HCT116 (cell line): ENCODE data around the gene GOLM1. TPM values are rescaled to one million over a fixed set of nuclear protein-coding genes. Genes with fewer than 3 reads are reported as not detected.

Source experiments
- ATAC-seq: fragments of 200-7000 bp; cut with Tn5 transposase; 2 replicates; pipeline ENCODE4 v1.9.1; 2020; ENCODE audit warnings: mild to moderate bottlenecking, moderate library complexity
- BruUV-seq: library from RNA; stranded (reverse); fragments of 400-500 nt; replicated peaks from 2 replicates; lab custom pipeline; 2021; lab: Mats Ljungman, UMichigan
- CTCF ChIA-PET: fragments of 300-600 bp; sonication (Branson Sonifier 250); formaldehyde crosslinking; loops from one replicate; lab custom pipeline; 2021; ENCODE audit warnings: antibody characterized with exemption; lab: Charles Lee
- POLR2A ChIA-PET: fragments of 300-600, 350-600 bp; sonication (Branson Sonifier 250); formaldehyde crosslinking; loops from one replicate; lab custom pipeline; 2021; ENCODE audit warnings: antibody characterized with exemption; lab: Charles Lee
- RAD21 ChIA-PET, 2 experiments: fragments of 300-600 bp; sonication (Branson Sonifier 250); formaldehyde crosslinking; loops; one replicate each; lab custom pipeline; 2023; ENCODE audit warnings: low total read pairs in 2 of 2; ENCODE audit not compliant: uncharacterized antibody in 2 of 2, unreplicated experiment in 2 of 2, low non-redundant PET in 1 of 2; lab: Charles Lee
- DNase-seq: peaks from one replicate; pipeline ENCODE4 v3.0.0-alpha.2; 2010; ENCODE audit warnings: low read depth, low spot score
- H2AFZ ChIP-seq: fragments of 200-600 bp; shearing (Covaris generic), sonication (generic); 2 replicates; pipeline ENCODE4 v1.6.1; 2017; ENCODE audit warnings: low read depth, mixed run types, mixed read lengths, antibody characterized with exemption, low read length; ENCODE audit not compliant: poor library complexity, severe bottlenecking
- H3K27ac ChIP-seq: 2 replicates; pipeline ENCODE4 v1.5.1; 2012; ENCODE audit warnings: low read depth, low read length
- H3K27me3 ChIP-seq: fragments of 200-600 bp; sonication (generic); 2 replicates; pipeline ENCODE4 v1.6.1; 2016; ENCODE audit warnings: mixed run types, low read length, mixed read lengths; ENCODE audit not compliant: insufficient read depth
- H3K36me3 ChIP-seq, 2 experiments: fragments of 200-500 bp in 1 of 2; fragments of 200-600 bp in 1 of 2; sonication (Bioruptor generic) in 1 of 2; sonication (generic) in 1 of 2; 2 replicates each; pipeline versions ENCODE4 v1.5.1 to v1.6.1; 2014 to 2016; ENCODE audit warnings: low read length in 2 of 2, inconsistent platforms in 1 of 2, mixed read lengths in 1 of 2, mixed run types in 1 of 2; ENCODE audit not compliant: insufficient read depth in 2 of 2, control insufficient read depth in 1 of 2
- H3K4me1 ChIP-seq, 2 experiments: fragments of 200-600 bp in 1 of 2; sonication (generic) in 1 of 2; 2 replicates each; pipeline versions ENCODE4 v1.5.1 to v1.6.1; 2012 to 2017; ENCODE audit warnings: low read length in 2 of 2, inconsistent platforms in 1 of 2, mild to moderate bottlenecking in 1 of 2, mixed read lengths in 1 of 2, mixed run types in 1 of 2, moderate library complexity in 1 of 2; ENCODE audit not compliant: insufficient read depth in 2 of 2, control insufficient read depth in 1 of 2
- H3K4me2 ChIP-seq: fragments of 200-600 bp; sonication (generic); 2 replicates; pipeline ENCODE4 v1.6.1; 2017; ENCODE audit warnings: mixed run types, low read length, mixed read lengths
- H3K4me3 ChIP-seq, 2 experiments: fragments of 200-600 bp in 1 of 2; sonication (generic) in 1 of 2; replicated peaks in 1 of 2; 2 replicates each; pipeline ENCODE4 v1.5.1; 2011 to 2016; ENCODE audit warnings: low read length in 2 of 2, control low read depth in 1 of 2, low read depth in 1 of 2, mild to moderate bottlenecking in 1 of 2, mixed read lengths in 1 of 2, mixed run types in 1 of 2
- H3K79me2 ChIP-seq: fragments of 200-600 bp; sonication (generic); 2 replicates; pipeline ENCODE4 v1.6.1; 2017; ENCODE audit warnings: mild to moderate bottlenecking, mixed run types, low read length, moderate library complexity, mixed read lengths; ENCODE audit not compliant: insufficient read depth
- H3K9ac ChIP-seq: fragments of 200-600 bp; sonication (generic); 2 replicates; pipeline ENCODE4 v1.6.1; 2016; ENCODE audit warnings: low read length, mixed read lengths
- H3K9me2 ChIP-seq: fragments of 200-600 bp; sonication (generic), shearing (Covaris generic); 2 replicates; pipeline ENCODE4 v1.6.1; 2017; ENCODE audit warnings: mixed run types, mild to moderate bottlenecking, moderate library complexity; ENCODE audit not compliant: insufficient read depth
- H3K9me3 ChIP-seq, 2 experiments: fragments of 200-500 bp in 1 of 2; fragments of 200-600 bp in 1 of 2; sonication (Bioruptor generic) in 1 of 2; sonication (generic) in 1 of 2; 2 replicates each; pipeline ENCODE4 v1.6.1; 2014 to 2017; ENCODE audit warnings: low read length in 2 of 2, mixed read lengths in 2 of 2, inconsistent platforms in 1 of 2, low read depth in 1 of 2, mild to moderate bottlenecking in 1 of 2, mixed run types in 1 of 2, moderate library complexity in 1 of 2; ENCODE audit not compliant: control insufficient read depth in 1 of 2, insufficient read depth in 1 of 2
- H4K20me1 ChIP-seq: fragments of 200-600 bp; sonication (generic), shearing (Covaris generic); 2 replicates; pipeline ENCODE4 v1.6.1; 2017; ENCODE audit warnings: mixed run types, mild to moderate bottlenecking, moderate library complexity; ENCODE audit not compliant: insufficient read depth
- CEBPB ChIP-seq: IDR thresholded peaks from 2 replicates; pipeline ENCODE4 v1.6.1; 2012; ENCODE audit warnings: low read depth
- EGR1 ChIP-seq: IDR thresholded peaks from 2 replicates; pipeline ENCODE4 v1.6.1; 2012; ENCODE audit warnings: low read depth
- EZH2phosphoT487 ChIP-seq: fragments of 200-600 bp; IDR thresholded peaks from 2 replicates; pipeline ENCODE4 v1.6.1; 2018; ENCODE audit warnings: antibody characterized with exemption, borderline replicate concordance
- FOSL1 ChIP-seq: IDR thresholded peaks from 2 replicates; pipeline ENCODE4 v1.6.1; 2012; ENCODE audit warnings: low read depth
- JUND ChIP-seq: IDR thresholded peaks from 2 replicates; pipeline ENCODE4 v1.6.1; 2012
- POLR2A ChIP-seq: IDR thresholded peaks from 2 replicates; pipeline ENCODE4 v1.7.0; 2011; ENCODE audit warnings: borderline replicate concordance; ENCODE audit not compliant: insufficient read depth, insufficient read length; ENCODE audit errors: extremely low read depth
- SIN3A ChIP-seq: IDR thresholded peaks from 2 replicates; pipeline ENCODE4 v1.6.1; 2012; ENCODE audit warnings: low read depth
- SP1 ChIP-seq: IDR thresholded peaks from 2 replicates; pipeline ENCODE4 v1.6.1; 2012; ENCODE audit warnings: low read depth
- ZFX ChIP-seq: fragments of 450-650 bp; IDR thresholded peaks from 2 replicates; pipeline ENCODE4 v1.6.1; 2017
- ZNF274 ChIP-seq: fragments of 200-500 bp; sonication (Bioruptor generic); IDR thresholded peaks from 2 replicates; pipeline ENCODE4 v1.6.1; 2014; ENCODE audit warnings: mild to moderate bottlenecking, low read depth, low read length, inconsistent platforms
- intact Hi-C: fragments of 100-400 bp; cut with micrococcal nuclease; formaldehyde crosslinking; loops from 2 replicates; pipeline ENCODE4 v1.10.0; 2022
- total RNA-seq: library from RNA; stranded (reverse); gene quantifications from one replicate; pipeline ENCODE4 v1.2.1, GENCODE V29; 2021; ENCODE audit not compliant: unreplicated experiment
- TF ChIP-seq, protein P1 (sequence below): IDR thresholded peaks from 2 replicates; pipeline ENCODE4 v1.6.1; 2012
- TF ChIP-seq, protein P2 (sequence below): IDR thresholded peaks from 2 replicates; pipeline ENCODE4 v1.6.1; 2011; ENCODE audit warnings: mild to moderate bottlenecking, low read length, moderate library complexity; ENCODE audit not compliant: insufficient replicate concordance; ENCODE audit errors: extremely low read depth
- TF ChIP-seq, protein P3 (sequence below): IDR thresholded peaks from 2 replicates; pipeline ENCODE4 v1.6.1; 2012; ENCODE audit warnings: low read depth

The GOLM1 gene
- total RNA-seq, 1 experiment from 2014 or later, result 69.8 TPM

DNA sequence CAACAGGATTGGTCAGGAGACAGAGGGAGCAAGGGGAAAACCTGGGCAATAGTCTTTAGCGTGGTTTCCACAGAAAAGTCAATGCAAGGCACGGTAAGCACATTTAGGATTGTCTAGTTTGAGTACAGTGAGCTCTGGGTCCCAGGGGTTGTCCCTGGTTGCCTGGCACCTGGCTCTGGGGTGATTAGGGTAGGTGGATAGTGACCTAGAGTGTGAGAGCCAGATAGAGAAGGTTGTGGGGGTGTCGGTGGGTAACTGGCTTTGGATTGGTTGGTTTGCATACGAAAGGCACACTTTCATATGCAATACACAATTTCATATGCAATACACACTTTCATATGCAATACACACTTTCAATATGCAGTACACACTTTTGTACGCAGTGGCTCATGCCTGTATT is 20.1 kb upstream of the GOLM1 start:
- ChIA-PET CTCF (no interaction called here), RAD21 (no interaction called here), POLR2A (no interaction called here)
- Histone ChIP-seq H3K4me1 (peaks cover 0 to 2% of the 10 kb centered on the region in 2 experiments; a peak in 1 of 4 replicates), H4K20me1 (no peaks in the 10 kb centered on the region), H3K27me3 (no peaks in the 10 kb centered on the region), H3K4me2 (no peak overlapping the region), H3K27ac (no peak overlapping the region), H3K9me3 (no peaks in the 10 kb centered on the region), H2AFZ (no peak overlapping the region), H3K79me2 (no peaks in the 10 kb centered on the region), H3K9ac (no peak overlapping the region), H3K36me3 (no peaks in the 10 kb centered on the region), H3K4me3 (no peak overlapping the region), H3K9me2 (no peaks in the 10 kb centered on the region)
- no TSS peak for BruUV-seq
- TF ChIP-seq JUND, result no peak
- TF ChIP-seq SP1, result no peak
- no peak for DNase-seq
- no peak for ATAC-seq
- intact Hi-C loops, result no loop called here

DNA sequence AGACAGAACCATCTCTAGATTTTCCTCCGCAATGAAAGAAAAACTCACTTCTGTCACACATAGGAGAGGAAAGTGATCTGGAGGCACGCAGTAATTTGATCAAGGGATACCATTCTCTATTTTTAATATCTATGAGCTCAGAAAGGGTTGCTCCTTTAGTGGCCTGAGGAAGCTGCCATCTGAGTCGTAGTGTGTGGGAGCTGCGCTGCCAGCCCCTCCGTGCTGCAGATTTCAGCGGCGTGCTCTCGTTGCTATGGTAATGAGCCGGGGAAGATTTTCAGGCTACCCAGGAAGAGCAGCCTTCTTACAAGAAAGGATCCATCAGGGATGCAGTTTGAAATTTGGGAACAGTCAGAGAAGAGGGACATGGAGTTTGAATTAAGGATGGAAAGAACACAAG is 17.1 kb upstream of the GOLM1 start:
- BruUV-seq, result no TSS peak
- H3K9ac ChIP-seq, result no peak overlapping the region
- no peaks in the 10 kb centered on the region for H4K20me1 ChIP-seq
- no peaks in the 10 kb centered on the region for H3K4me1 ChIP-seq
- H3K27ac ChIP-seq, result no peak overlapping the region
- DNase-seq (no peak), ATAC-seq (no peak)
- ChIA-PET CTCF (no interaction called here), RAD21 (interaction anchor here in 1 of 2 experiments (0.7 kb wide), 1 partner anchor 28 kb away, joined by 3 read pairs; no protein-coding TSS in a partner anchor), POLR2A (no interaction called here)
- no peaks in the 10 kb centered on the region for H3K9me3 ChIP-seq
- intact Hi-C loops, result no loop called here
- no peaks in the 10 kb centered on the region for H3K36me3 ChIP-seq
- no peaks in the 10 kb centered on the region for H3K9me2 ChIP-seq
- H3K27me3 ChIP-seq, result no peaks in the 10 kb centered on the region
- H3K79me2 ChIP-seq, result no peaks in the 10 kb centered on the region
- TF ChIP-seq, protein P1, sequence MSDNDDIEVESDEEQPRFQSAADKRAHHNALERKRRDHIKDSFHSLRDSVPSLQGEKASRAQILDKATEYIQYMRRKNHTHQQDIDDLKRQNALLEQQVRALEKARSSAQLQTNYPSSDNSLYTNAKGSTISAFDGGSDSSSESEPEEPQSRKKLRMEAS, result no peak
- TF ChIP-seq POLR2A, result no peak
- no peak for TF ChIP-seq SIN3A
- TF ChIP-seq FOSL1, result no peak
- TF ChIP-seq, protein P2, sequence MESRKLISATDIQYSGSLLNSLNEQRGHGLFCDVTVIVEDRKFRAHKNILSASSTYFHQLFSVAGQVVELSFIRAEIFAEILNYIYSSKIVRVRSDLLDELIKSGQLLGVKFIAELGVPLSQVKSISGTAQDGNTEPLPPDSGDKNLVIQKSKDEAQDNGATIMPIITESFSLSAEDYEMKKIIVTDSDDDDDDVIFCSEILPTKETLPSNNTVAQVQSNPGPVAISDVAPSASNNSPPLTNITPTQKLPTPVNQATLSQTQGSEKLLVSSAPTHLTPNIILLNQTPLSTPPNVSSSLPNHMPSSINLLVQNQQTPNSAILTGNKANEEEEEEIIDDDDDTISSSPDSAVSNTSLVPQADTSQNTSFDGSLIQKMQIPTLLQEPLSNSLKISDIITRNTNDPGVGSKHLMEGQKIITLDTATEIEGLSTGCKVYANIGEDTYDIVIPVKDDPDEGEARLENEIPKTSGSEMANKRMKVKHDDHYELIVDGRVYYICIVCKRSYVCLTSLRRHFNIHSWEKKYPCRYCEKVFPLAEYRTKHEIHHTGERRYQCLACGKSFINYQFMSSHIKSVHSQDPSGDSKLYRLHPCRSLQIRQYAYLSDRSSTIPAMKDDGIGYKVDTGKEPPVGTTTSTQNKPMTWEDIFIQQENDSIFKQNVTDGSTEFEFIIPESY, result no peak
- no peak for TF ChIP-seq EGR1
- TF ChIP-seq, protein P3, sequence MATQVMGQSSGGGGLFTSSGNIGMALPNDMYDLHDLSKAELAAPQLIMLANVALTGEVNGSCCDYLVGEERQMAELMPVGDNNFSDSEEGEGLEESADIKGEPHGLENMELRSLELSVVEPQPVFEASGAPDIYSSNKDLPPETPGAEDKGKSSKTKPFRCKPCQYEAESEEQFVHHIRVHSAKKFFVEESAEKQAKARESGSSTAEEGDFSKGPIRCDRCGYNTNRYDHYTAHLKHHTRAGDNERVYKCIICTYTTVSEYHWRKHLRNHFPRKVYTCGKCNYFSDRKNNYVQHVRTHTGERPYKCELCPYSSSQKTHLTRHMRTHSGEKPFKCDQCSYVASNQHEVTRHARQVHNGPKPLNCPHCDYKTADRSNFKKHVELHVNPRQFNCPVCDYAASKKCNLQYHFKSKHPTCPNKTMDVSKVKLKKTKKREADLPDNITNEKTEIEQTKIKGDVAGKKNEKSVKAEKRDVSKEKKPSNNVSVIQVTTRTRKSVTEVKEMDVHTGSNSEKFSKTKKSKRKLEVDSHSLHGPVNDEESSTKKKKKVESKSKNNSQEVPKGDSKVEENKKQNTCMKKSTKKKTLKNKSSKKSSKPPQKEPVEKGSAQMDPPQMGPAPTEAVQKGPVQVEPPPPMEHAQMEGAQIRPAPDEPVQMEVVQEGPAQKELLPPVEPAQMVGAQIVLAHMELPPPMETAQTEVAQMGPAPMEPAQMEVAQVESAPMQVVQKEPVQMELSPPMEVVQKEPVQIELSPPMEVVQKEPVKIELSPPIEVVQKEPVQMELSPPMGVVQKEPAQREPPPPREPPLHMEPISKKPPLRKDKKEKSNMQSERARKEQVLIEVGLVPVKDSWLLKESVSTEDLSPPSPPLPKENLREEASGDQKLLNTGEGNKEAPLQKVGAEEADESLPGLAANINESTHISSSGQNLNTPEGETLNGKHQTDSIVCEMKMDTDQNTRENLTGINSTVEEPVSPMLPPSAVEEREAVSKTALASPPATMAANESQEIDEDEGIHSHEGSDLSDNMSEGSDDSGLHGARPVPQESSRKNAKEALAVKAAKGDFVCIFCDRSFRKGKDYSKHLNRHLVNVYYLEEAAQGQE, result no peak
- no peak for TF ChIP-seq CEBPB
- no peak for TF ChIP-seq EZH2phosphoT487
- no peak for TF ChIP-seq ZNF274
- no peak for TF ChIP-seq ZFX
- no peak overlapping the region for H3K4me3 ChIP-seq
- no peak overlapping the region for H3K4me2 ChIP-seq
- H2AFZ ChIP-seq, result no peak overlapping the region
